Measurements from ENCODE around the gene UCKL1. TPM values are rescaled to one million over a fixed set of nuclear protein-coding genes. Genes with fewer than 3 reads are reported as not detected.

The UCKL1 gene
- total RNA-seq, 2 experiments from 2014 or later: 25.6 to 42.6 TPM

GRCh38 chr20:63942969-63943807 is 13.0 kb downstream of the UCKL1 start:
- no peak overlapping the region for H3K4me3 ChIP-seq (ENCODE audit: low read depth, low read length, poor library complexity, severe bottlenecking)
- H3K36me3 ChIP-seq (ENCODE audit: insufficient read depth, low read length): peaks cover 58% of the 10 kb centered on the region
- DNase-seq (ENCODE audit: low spot score): no peak
- no peak overlapping the region for H3K27ac ChIP-seq (ENCODE audit: low read depth, low read length, poor library complexity, severe bottlenecking)
- intact Hi-C loops (cut with micrococcal nuclease; ENCODE audit: unreplicated experiment): no loop called here
- H3K9me2 ChIP-seq (ENCODE audit: insufficient read depth, low read length): no peaks in the 10 kb centered on the region
- CTCF ChIA-PET (ENCODE audit: unreplicated experiment): no interaction called here
- H3K4me2 ChIP-seq (ENCODE audit: low read length): no peak overlapping the region
- no peaks in the 10 kb centered on the region for H3K9me3 ChIP-seq (ENCODE audit: low read length)
- H3K4me1 ChIP-seq (ENCODE audit: insufficient read depth, low read length, poor library complexity, severe bottlenecking): peaks cover 15% of the 10 kb centered on the region
- no peaks in the 10 kb centered on the region for H4K20me1 ChIP-seq (ENCODE audit: insufficient read depth, low read length)
- no TSS peak for BruUV-seq (replicated peaks)
- H3K79me2 ChIP-seq (ENCODE audit: insufficient read depth, low read depth, low read length): 0 out of 2 replicates have a peak, but pooled peaks cover 6% of the 10 kb centered on the region
- POLR2A ChIA-PET: interaction anchor here (0.7 kb wide), 1 partner anchor 24 kb away, joined by 3 read pairs; no protein-coding TSS in a partner anchor
- no peak for TF ChIP-seq CTCF (conservative IDR thresholded peaks at IDR 0.05; ENCODE audit: low read length)
- TF ChIP-seq EZH2phosphoT487 (IDR thresholded peaks at IDR 0.05; ENCODE audit: borderline replicate concordance, low read depth, low read length): no peak
- H2AFZ ChIP-seq (ENCODE audit: low read length): no peak overlapping the region

GRCh38 chr20:63942250-63942951 is 13.8 kb downstream of the UCKL1 start:
- DNase-seq (ENCODE audit: low spot score): peak; percentile 82
- TF ChIP-seq CTCF (conservative IDR thresholded peaks at IDR 0.05; ENCODE audit: low read length) (no peak), EZH2phosphoT487 (IDR thresholded peaks at IDR 0.05; ENCODE audit: borderline replicate concordance, low read depth, low read length) (no peak)
- Histone ChIP-seq H3K9me2 (ENCODE audit: insufficient read depth, low read length) (no peaks in the 10 kb centered on the region), H3K27ac (ENCODE audit: low read depth, low read length, poor library complexity, severe bottlenecking) (peak overlapping the region; percentile 20), H2AFZ (ENCODE audit: low read length) (no peak overlapping the region), H3K4me3 (ENCODE audit: low read depth, low read length, poor library complexity, severe bottlenecking) (no peak overlapping the region), H3K9me3 (ENCODE audit: low read length) (no peaks in the 10 kb centered on the region), H3K36me3 (ENCODE audit: insufficient read depth, low read length) (peaks cover 65% of the 10 kb centered on the region), H3K4me1 (ENCODE audit: insufficient read depth, low read length, poor library complexity, severe bottlenecking) (peaks cover 14% of the 10 kb centered on the region), H3K79me2 (ENCODE audit: insufficient read depth, low read depth, low read length) (no peaks in the 10 kb centered on the region), H4K20me1 (ENCODE audit: insufficient read depth, low read length) (no peaks in the 10 kb centered on the region), H3K4me2 (ENCODE audit: low read length) (peak overlapping the region; percentile 28; the same call in 1 of the 2 replicates)
- CTCF ChIA-PET (ENCODE audit: unreplicated experiment): no interaction called here
- BruUV-seq (replicated peaks): no TSS peak
- POLR2A ChIA-PET: no interaction called here
- intact Hi-C loops (cut with micrococcal nuclease; ENCODE audit: unreplicated experiment): no loop called here

Measured in OCI-LY7 (cell line).